Mesenchymal stem cell (in vitro differentiated cells and primary cell): ENCODE data around the gene PHETA2.
"Not testable (repeated sequence)": the region's sequence is repeated elsewhere in the genome, so short reads cannot be mapped to it uniquely, and the experiment has no call there.

Experiments used
- DNase-seq: peaks from one replicate; pipeline ENCODE4 v3.0.0-alpha.2; 2013
- H2AFZ ChIP-seq: one replicate; pipeline ENCODE4 v1.6.1; 2013; ENCODE audit warnings: low read depth, mild to moderate bottlenecking, control low read depth, inconsistent platforms, low read length, moderate library complexity
- H2AK5ac ChIP-seq: 2 replicates; pipeline ENCODE4 v1.6.1; 2013; ENCODE audit warnings: low read length, moderate library complexity, mild to moderate bottlenecking, inconsistent platforms; ENCODE audit not compliant: severe bottlenecking
- H2BK120ac ChIP-seq: one replicate; pipeline ENCODE4 v1.6.1; 2013; ENCODE audit warnings: low read depth, mild to moderate bottlenecking, inconsistent platforms, low read length, moderate library complexity
- H2BK12ac ChIP-seq, 2 experiments: one replicate each; pipeline ENCODE4 v1.6.1; 2013; ENCODE audit warnings: inconsistent platforms in 2 of 2, low read length in 2 of 2, mild to moderate bottlenecking in 2 of 2, moderate library complexity in 2 of 2, control low read depth in 1 of 2
- H2BK15ac ChIP-seq: one replicate; pipeline ENCODE4 v1.6.1; 2013; ENCODE audit warnings: mild to moderate bottlenecking, low read depth, inconsistent platforms; ENCODE audit not compliant: poor library complexity, severe bottlenecking
- H2BK5ac ChIP-seq: 2 replicates; pipeline ENCODE4 v1.6.1; 2013; ENCODE audit warnings: low read depth, mild to moderate bottlenecking, low read length, control low read depth, inconsistent platforms; ENCODE audit not compliant: poor library complexity, severe bottlenecking
- H3K14ac ChIP-seq, 2 experiments: one replicate each; pipeline ENCODE4 v1.6.1; 2013; ENCODE audit warnings: inconsistent platforms in 2 of 2, low read length in 2 of 2, control low read depth in 1 of 2, mild to moderate bottlenecking in 1 of 2, moderate library complexity in 1 of 2
- H3K18ac ChIP-seq, 2 experiments: one replicate each; pipeline ENCODE4 v1.6.1; 2013; ENCODE audit warnings: inconsistent platforms in 2 of 2, low read length in 2 of 2, control low read depth in 1 of 2, low read depth in 1 of 2, mild to moderate bottlenecking in 1 of 2
- H3K23ac ChIP-seq, 2 experiments: one replicate each; pipeline ENCODE4 v1.6.1; 2013; ENCODE audit warnings: inconsistent platforms in 2 of 2, low read length in 2 of 2, mild to moderate bottlenecking in 2 of 2, moderate library complexity in 2 of 2, control low read depth in 1 of 2
- H3K27ac ChIP-seq: 2 replicates; pipeline ENCODE4 v1.5.1; 2013; ENCODE audit warnings: mild to moderate bottlenecking, moderate library complexity, low read length, control low read depth, inconsistent platforms; ENCODE audit not compliant: poor library complexity, severe bottlenecking
- H3K27me3 ChIP-seq, 2 experiments: 2 replicates each; pipeline versions ENCODE4 v1.6.1 to v1.7.0; 2013; ENCODE audit warnings: low read length in 2 of 2, mild to moderate bottlenecking in 2 of 2, moderate library complexity in 2 of 2, control low read depth in 1 of 2, inconsistent platforms in 1 of 2; ENCODE audit not compliant: control insufficient read depth in 1 of 2, insufficient read depth in 1 of 2
- H3K36me3 ChIP-seq, 2 experiments: 2 replicates each; pipeline versions ENCODE4 v1.6.1 to v1.7.0; 2013; ENCODE audit warnings: low read length in 2 of 2, control low read depth in 1 of 2, inconsistent platforms in 1 of 2, low read depth in 1 of 2, mild to moderate bottlenecking in 1 of 2; ENCODE audit not compliant: insufficient read depth in 2 of 2, control insufficient read depth in 1 of 2
- H3K4ac ChIP-seq, 2 experiments: one replicate each; pipeline ENCODE4 v1.6.1; 2013; ENCODE audit warnings: inconsistent platforms in 2 of 2, low read length in 2 of 2, mild to moderate bottlenecking in 2 of 2, moderate library complexity in 2 of 2, control low read depth in 1 of 2, low read depth in 1 of 2
- H3K4me1 ChIP-seq: 2 replicates; pipeline ENCODE4 v1.6.1; 2013; ENCODE audit warnings: low read depth, low read length, control low read depth; ENCODE audit not compliant: control insufficient read depth, insufficient read depth
- H3K4me2 ChIP-seq: 2 replicates; pipeline ENCODE4 v1.6.1; 2013; ENCODE audit warnings: low read length, mild to moderate bottlenecking, inconsistent platforms; ENCODE audit not compliant: poor library complexity, severe bottlenecking
- H3K4me3 ChIP-seq, 2 experiments: 2 replicates each; pipeline versions ENCODE4 v1.5.1 to v1.7.0; 2013; ENCODE audit warnings: low read length in 2 of 2, mild to moderate bottlenecking in 2 of 2, control low read depth in 1 of 2, low read depth in 1 of 2; ENCODE audit not compliant: insufficient read depth in 1 of 2
- H3K79me1 ChIP-seq: replicated peaks from 2 replicates; pipeline ENCODE4 v1.6.1; 2013; ENCODE audit warnings: mild to moderate bottlenecking, control low read depth, low read length, inconsistent platforms; ENCODE audit not compliant: poor library complexity, severe bottlenecking
- H3K9ac ChIP-seq: 2 replicates; pipeline ENCODE4 v1.7.0; 2013; ENCODE audit warnings: mild to moderate bottlenecking, low read length, moderate library complexity
- H3K9me3 ChIP-seq: 2 replicates; pipeline ENCODE4 v1.7.0; 2013; ENCODE audit warnings: mild to moderate bottlenecking, low read length; ENCODE audit not compliant: control insufficient read depth
- H4K8ac ChIP-seq: one replicate; pipeline ENCODE4 v1.6.1; 2013; ENCODE audit warnings: inconsistent platforms, mild to moderate bottlenecking, low read length, moderate library complexity
- H4K91ac ChIP-seq: one replicate; pipeline ENCODE4 v1.6.1; 2013; ENCODE audit warnings: mild to moderate bottlenecking, low read length, inconsistent platforms
- WGBS: methylation state at CpG from one replicate; pipeline ENCODE4 v1.1.7; 2013; ENCODE audit warnings: mixed read lengths; 5-methylcytosine and 5-hydroxymethylcytosine counted together

The PHETA2 gene

GRCh38 chr22:42070517-42071422 lies 3.3 kb upstream of the PHETA2 start, which contains the start of gene NAGA:
NAGA (minus strand) TSS chr22:42070812; CDS start chr22:42070297, 515 bp downstream.
- H3K4me1 ChIP-seq, result peaks cover 14% of the 10 kb centered on the region
- peak within 1 kb of the TSS; percentile 79 for H3K9ac ChIP-seq
- H2BK15ac ChIP-seq, result peak within 1 kb of the TSS; percentile 55
- H3K4me2 ChIP-seq, result peak within 1 kb of the TSS; percentile 89
- peak within 1 kb of the TSS; percentile 46 for H3K27ac ChIP-seq
- peak within 1 kb of the TSS; percentile 92 for H4K8ac ChIP-seq
- H4K91ac ChIP-seq, result peak within 1 kb of the TSS; percentile 25
- H3K4me3 ChIP-seq, result peak within 1 kb of the TSS; percentile 59 to 79
- no peaks in the 10 kb centered on the region for H3K27me3 ChIP-seq
- H2AK5ac ChIP-seq, result no peak within 1 kb of the TSS
- peak; percentile 98 for DNase-seq
- peak within 1 kb of the TSS; percentile 86 to 96 for H3K4ac ChIP-seq
- no peaks in the 10 kb centered on the region for H3K9me3 ChIP-seq
- H2BK5ac ChIP-seq, result peak within 1 kb of the TSS; percentile 12
- peak within 1 kb of the TSS; percentile 64 for H2AFZ ChIP-seq
- peak within 1 kb of the TSS; percentile 78 to 88 for H3K18ac ChIP-seq
- WGBS, result 1% methylated on average over 50 of the region's 56 CpGs
- peaks cover 26 to 28% of the 10 kb centered on the region in 2 experiments for H3K36me3 ChIP-seq
- H2BK120ac ChIP-seq, result no peak within 1 kb of the TSS
- H3K14ac ChIP-seq, result peak within 1 kb of the TSS in 1 of 2 experiments; percentile 37
- peak within 1 kb of the TSS in 1 of 2 experiments; percentile 50 for H3K23ac ChIP-seq
- H2BK12ac ChIP-seq, result peak within 1 kb of the TSS in 1 of 2 experiments; percentile 55
- H3K79me1 ChIP-seq, result peaks cover 6% of the 10 kb centered on the region

GRCh38 chr22:42071508-42071907 lies 2.5 kb upstream of the PHETA2 start:
- not testable (repeated sequence) for H4K8ac ChIP-seq, H2BK5ac ChIP-seq
- WGBS, result 95% methylated on average over 7 of the region's 7 CpGs

GRCh38 chr22:42072606-42073330 lies 1.3 kb upstream of the PHETA2 start:
- 89% methylated on average over 8 of the region's 8 CpGs for WGBS
- H3K9ac ChIP-seq, result no peak overlapping the region

More at GRCh38 chr22:42071508-42071907, 2.5 kb upstream of the PHETA2 start:
- not testable (repeated sequence) for H3K14ac ChIP-seq, H3K9me3 ChIP-seq, H3K23ac ChIP-seq, H2AK5ac ChIP-seq, H2AFZ ChIP-seq, H3K4ac ChIP-seq, H3K27ac ChIP-seq, H2BK15ac ChIP-seq, H2BK120ac ChIP-seq, H3K4me2 ChIP-seq, H3K27me3 ChIP-seq, H3K79me1 ChIP-seq, DNase-seq, H2BK12ac ChIP-seq, H4K91ac ChIP-seq, H3K18ac ChIP-seq
- Histone ChIP-seq H3K36me3 (peaks cover 20 to 28% of the 10 kb centered on the region in 2 experiments), H3K4me3 (peak overlapping the region in 1 of 2 experiments; percentile 79), H3K4me1 (peaks cover 14% of the 10 kb centered on the region), H3K9ac (peak overlapping the region; percentile 79)

More at GRCh38 chr22:42072606-42073330, 1.3 kb upstream of the PHETA2 start:
- Histone ChIP-seq H2AFZ (no peak overlapping the region), H3K14ac (no peak overlapping the region), H3K27ac (no peak overlapping the region), H2BK15ac (no peak overlapping the region), H3K4me3 (no peak overlapping the region), H3K36me3 (peaks cover 8 to 28% of the 10 kb centered on the region in 2 experiments), H3K4ac (no peak overlapping the region), H3K4me2 (no peak overlapping the region), H2BK120ac (no peak overlapping the region), H3K79me1 (peaks cover 6% of the 10 kb centered on the region), H4K8ac (no peak overlapping the region), H2AK5ac (no peak overlapping the region), H3K4me1 (peaks cover 14% of the 10 kb centered on the region), H4K91ac (no peak overlapping the region), H2BK12ac (no peak overlapping the region), H3K23ac (no peak overlapping the region), H2BK5ac (no peak overlapping the region), H3K27me3 (no peaks in the 10 kb centered on the region), H3K9me3 (no peaks in the 10 kb centered on the region), H3K18ac (no peak overlapping the region)
- DNase-seq, result no peak
